EL (cell line): Measurements from ENCODE around the gene SDR42E1.
"Not testable (repeated sequence)": the region's sequence is repeated elsewhere in the genome, so short reads cannot be mapped to it uniquely, and the experiment has no call there.

Experiments used
- DNase-seq: peaks from one replicate; pipeline ENCODE4 v3.0.0-alpha.2; 2016

SDR42E1 gene

DNA sequence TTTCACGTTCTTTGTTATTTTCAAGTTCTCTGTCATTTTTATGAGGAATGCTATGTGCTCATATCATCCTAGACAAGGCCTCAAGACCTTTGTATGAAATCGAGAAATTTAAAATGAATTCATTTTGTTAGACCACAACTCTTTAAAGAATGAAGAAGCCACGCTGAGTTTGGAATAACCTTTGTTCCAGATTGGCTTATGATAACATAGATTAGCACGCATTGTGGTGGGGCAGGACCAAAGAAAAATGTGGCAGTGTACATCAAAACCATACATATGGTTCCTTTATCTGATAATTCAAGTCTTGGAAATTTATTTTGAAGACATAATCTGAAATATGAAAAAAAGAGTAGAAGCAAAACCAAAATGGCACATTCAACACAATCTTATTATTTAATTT lies 26.0 kb upstream of the SDR42E1 start:
- no peak for DNase-seq

DNA sequence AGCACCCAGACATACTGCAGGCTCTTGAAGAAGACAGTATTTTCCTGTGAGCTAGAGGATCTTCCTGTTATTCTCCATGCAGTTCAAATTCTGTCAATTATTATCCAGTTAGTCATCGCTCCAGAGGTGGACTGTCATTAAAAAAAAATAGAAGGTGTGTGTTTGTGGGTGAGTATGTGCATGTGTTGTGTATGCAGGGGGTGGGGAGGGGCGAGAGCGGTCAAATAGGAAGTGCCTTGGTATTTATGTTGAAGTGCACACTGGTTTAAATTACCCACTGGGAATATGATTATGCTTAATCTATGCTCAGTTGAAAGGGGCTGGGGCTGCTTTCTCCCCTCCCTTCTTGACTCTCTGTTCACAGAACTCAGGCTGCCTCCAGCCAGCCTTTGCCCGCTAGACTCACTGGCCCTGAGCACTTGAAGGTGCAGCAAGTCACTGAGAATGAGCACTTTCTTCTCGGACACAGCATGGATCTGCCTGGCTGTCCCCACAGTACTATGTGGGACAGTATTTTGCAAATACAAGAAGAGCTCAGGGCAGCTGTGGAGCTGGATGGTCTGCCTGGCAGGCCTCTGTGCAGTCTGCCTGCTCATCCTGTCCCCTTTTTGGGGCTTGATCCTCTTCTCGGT lies 23.8 kb upstream of the SDR42E1 start, which contains the start of gene HSD17B2:
Gene HSD17B2, plus strand, starts transcription at position 273 of the 632 bp plus-strand sequence. Its CDS starts 172 bp downstream, at position 445.
- DNase-seq: peak; percentile 19

DNA sequence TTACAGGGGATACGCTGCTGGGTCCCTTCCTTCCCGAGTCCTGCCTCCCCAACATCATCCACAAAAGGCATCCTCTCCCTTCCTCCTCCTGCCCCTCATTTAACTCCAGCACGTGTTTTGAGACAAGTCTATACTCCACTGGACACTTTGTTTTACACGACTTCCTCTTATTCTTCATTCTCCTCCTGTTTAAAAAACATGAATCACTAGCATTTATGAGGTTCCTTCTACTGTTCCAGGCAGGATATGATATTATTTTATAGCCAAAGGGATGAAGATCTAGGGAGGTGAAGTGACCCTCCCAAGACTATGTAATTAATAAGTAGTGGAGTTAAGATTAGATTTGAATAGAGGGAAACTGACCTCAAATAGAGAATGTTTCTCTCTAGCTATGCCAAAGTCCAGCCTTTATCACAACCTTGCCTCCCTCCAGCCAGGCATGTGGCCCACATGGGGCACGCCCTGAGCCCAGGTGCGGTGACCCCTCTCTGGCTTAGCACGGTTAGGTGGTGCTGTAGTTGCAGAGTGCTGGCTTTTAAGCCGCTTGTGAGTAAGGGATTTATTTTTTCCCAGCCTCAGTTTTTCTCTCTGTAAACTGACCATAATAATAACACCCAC lies 22.5 kb upstream of the SDR42E1 start:
- DNase-seq: no peak

DNA sequence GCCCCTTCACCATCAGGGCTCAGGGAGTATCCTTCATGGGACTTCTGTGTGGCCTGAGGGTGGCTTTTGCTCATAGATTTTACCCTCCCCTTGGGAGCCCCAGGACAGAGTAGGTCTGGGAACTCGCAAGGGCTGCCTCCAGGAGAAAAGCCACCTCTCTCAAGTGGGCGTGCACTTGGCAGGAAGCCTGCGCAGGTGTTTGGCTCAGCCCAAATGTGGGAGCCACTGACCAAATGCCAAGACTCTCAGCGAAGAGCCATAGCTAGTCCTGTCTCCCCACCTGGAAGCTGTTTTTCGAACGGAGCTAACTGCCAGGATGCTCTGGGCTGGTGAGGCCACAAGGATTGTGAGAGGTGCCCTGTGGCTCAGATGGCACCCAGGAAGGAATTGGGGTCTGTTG lies 21.7 kb upstream of the SDR42E1 start:
- no peak for DNase-seq

DNA sequence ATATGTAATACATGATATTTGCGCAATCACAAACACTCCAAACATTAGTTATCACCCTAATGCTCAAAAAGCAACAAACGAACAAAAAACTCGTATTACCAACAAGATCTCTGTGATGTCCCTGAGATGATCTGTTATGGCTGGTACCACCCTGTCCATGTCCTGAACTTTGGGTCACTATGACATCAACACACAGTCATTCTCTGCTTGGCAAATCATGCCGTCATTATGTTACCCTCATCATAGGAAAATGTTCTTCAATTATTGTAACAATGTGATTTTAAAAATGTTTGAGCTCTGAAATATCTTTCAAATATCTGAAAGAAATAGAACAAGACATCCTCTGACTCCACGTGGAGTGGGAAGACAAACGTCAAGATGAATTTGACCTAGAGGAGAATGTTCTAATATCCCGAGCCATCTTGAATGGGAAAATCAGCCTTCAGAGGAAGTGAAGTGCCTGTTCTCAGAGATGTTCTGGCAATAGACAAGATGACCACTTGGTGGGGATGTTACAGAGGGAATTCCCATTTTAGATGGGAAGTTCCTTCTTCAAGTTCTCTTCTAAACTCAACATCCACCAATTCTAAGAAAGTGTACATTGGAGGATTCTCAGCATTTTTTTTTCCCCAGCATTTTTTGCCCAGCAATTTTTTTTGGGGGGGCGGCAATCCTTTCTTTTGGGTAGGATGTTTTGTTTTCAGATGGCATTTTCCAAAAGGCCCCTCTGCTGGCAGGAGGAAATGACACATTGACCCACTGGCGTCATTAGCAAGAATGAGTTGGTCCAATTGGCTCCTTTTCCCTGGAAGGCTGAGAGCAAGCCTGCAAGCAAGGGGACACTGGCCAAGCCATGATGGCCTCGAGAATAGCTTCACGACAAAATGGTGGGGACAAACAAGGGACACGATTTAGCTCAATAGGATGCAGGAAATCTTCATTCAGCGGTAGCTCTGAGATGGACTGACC lies 20.1 kb upstream of the SDR42E1 start:
- peak; percentile 60 for DNase-seq

DNA sequence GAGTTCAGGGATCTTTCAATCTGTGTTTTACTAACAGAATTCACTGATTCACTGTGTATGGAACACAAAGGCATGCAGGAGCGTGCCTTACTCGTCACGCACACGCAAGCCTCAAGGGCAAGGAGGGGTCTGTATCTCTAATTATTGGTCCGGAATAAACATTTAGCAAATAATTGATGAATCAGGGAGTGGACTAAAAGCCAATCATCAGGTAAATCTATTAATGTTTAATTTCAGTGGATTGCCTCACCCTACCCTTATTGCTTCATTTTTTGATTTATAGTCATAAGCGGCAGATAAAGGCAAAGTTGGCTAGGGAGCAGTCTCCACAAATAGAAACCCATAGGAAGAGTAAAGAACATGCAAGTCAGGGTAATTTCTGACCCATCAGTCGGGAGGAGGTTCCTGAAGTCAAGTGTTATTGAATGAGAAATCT lies 16.4 kb upstream of the SDR42E1 start:
- no peak for DNase-seq

DNA sequence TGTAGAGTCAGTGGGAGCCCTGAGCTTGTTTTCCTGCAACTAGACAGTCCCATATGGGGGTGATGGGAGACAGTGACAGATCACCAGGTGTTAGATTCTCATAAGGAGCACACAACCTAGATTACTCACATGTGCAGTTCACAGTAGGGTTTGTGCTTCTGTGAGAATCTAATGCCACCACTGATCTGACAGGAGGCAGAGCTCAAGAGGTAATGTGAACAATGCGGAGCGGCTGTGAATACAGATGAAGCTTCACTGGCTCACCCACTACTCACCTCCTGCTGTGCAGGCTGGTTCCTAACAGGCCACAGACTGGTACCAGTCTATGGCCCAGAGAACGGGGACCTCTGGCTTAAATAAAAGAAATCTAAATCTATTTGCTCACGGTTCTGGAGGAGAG lies 13.6 kb upstream of the SDR42E1 start:
- DNase-seq: no peak

DNA sequence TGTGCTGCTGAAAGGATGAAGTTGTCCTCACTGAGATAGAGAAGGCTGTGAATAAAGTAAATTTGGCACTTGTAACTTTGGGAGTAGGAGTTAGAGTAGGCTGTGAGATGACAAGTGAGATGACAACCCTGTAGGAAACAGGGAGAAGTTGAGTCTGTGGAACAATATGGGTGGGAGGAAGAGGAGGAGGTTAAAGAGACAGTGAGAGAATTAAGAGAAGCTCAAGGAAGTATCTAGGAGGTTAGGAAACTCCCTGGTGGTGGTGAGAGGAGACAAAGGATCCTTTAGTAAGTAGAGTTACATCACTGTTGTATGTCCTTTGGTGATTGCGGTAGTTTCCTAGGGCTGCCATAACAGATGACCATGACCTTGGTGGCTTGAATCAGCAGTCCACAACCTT lies 13.0 kb upstream of the SDR42E1 start:
- DNase-seq: no peak

DNA sequence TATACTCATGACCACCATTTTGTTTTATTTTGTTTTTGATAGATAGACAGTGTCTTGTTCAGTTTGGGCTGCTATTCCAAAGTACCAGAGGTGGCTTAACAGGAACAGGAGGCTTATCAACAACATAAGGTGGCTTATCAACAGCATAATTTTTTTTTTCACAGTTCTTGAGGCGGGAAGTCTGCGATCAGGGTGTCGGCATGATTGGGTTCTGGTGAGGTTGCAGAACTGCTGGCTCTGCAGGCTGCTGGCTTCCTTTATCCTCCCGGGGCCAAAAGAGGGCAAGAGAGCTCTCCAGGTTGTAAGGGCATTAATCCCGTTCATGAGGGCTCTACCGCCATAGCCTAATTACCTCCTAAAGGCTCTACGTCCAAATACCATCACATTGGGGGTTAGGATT lies 11.9 kb upstream of the SDR42E1 start:
- DNase-seq: no peak

DNA sequence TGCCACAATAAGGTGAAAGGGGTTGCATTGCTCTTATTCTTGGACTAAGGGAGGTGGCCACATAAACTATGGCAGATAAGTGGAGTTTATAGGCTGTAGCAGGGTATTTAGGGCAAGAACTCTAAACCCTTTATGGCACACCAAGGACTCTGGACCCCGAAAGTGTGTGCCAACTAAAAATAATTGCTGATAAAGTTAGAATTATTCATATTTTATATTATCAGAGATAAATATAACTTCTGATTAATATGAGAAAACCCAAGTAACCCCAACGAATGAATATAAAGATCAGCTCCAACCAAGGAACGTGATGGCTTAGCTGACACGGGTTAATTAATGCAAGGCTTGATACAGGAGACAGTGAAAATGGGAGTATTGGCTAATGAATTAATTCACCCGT lies 8.8 kb upstream of the SDR42E1 start:
- DNase-seq: no peak

DNA sequence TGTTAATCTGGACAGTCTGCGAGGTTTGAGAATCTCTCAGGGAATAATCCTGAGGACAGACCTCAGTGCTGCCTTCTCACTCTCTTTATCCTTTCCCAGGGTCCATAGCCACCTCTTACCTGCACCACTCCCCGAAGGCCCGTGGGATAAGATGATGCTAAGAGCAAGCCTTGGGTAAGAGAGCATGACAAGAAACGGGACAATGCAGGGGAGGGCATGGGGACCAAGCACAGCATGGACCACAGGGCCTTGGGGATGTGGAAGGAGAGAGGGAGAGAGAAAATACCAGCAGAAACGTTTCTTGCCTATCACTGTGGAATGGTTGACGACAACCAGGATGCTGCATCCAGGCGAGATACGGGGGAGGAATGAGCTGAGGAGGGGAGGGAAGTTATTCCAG lies 8.3 kb upstream of the SDR42E1 start:
- DNase-seq: no peak

DNA sequence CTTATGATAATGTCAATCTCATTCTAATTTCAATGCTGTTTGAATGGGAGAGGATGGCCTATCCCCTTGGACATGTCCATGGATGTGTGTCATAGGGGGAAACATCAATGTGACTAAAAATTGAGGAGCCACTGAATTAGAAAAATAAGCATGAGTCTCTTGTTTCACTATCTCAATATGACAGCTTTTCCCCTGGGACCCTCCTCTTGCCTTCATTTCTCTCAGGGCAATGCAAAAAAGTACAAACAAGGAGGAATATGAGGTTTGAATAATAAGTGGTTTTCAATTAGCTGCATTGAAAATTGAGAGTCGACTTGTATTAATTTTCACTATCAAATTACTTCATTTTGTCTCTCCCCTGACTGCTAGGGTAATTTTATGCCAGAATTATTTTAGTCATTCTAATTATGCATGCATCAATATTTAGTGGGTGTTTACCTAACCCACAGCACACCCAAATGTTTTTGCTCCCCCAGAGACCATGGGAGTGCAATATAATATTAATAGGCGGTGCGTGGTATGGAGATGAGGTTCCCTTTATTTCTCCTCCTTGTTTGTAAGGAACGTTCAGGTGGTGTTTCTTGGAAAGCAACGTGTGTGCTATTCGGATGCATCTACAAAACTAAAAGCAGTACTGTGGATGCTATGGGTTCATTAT lies 6.8 kb upstream of the SDR42E1 start:
- DNase-seq: no peak

DNA sequence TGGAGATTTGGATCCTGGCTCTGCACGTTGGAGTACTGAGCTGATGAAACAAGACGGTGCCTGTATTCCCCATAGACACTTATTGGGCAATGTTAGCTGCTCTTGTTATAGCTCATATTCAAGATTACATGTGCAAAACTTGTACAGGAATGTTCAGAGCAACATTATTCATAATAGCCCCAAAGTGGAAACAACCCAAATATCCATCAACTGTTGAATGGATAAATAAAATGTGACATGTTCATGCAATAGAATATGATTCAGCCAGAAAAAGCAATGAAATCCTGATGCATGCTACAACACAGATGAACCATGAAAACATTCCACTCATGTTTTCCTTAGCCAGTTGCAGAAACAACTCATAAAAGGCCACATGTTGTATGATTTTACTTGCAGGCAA lies 5.7 kb upstream of the SDR42E1 start:
- DNase-seq: no peak

DNA sequence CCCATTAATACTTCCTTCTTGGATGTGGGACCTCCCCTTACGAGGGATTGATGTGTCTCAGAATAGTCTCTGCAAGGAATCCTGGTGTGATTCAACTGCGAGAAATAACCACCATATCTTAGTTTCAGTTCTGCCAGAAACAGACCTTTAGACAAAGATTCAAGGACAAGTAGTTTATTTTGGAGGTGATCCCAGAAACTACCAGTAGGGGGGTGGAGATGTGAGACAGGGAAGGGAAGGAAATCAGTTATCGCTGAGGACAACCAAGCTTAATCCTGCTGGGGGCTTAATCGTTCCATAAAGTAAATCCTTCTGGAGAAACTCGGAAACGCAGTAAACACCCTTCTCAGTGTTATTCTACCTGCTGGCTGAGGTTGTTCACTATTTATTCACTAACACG lies 5.0 kb upstream of the SDR42E1 start:
- DNase-seq: peak; percentile 9

DNA sequence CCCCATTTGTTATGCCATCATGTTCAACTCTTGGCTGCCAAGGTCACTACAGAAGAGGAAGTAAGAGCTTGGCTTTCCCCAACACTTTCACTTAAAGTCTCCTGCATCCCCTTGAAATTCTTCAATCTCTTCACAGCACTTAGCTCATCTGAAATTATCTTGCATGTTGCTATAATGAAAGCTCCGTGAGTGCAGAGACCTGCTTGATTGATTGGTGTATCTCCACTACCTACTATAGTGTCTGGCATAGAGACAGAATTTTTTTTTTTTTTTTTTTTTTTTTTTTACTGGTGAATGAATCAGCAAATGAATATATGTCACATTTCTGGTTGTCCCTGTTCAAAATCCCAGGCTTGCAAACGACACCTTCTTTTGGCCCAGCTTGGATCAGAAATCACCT lies 1.9 kb upstream of the SDR42E1 start:
- no peak for DNase-seq

DNA sequence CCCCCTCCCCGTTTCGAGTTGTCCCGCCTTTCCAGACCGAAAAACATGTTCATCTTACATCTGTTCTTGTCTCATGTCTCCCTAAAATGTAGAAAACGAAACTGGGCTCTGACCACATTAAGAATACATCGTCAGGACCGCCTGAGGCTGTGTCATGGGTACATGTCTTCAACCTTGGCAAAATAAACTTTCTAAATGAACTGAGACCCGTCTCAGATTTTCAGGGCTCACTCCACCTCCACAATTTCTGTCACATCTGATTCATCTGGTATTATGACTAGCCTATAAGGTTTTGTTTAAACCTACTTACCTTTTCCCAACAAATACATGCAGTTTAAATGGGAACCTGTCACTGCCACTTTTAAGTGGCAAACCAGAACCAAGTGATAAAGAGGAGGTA lies 621 bp downstream of the SDR42E1 start:
- no peak for DNase-seq

DNA sequence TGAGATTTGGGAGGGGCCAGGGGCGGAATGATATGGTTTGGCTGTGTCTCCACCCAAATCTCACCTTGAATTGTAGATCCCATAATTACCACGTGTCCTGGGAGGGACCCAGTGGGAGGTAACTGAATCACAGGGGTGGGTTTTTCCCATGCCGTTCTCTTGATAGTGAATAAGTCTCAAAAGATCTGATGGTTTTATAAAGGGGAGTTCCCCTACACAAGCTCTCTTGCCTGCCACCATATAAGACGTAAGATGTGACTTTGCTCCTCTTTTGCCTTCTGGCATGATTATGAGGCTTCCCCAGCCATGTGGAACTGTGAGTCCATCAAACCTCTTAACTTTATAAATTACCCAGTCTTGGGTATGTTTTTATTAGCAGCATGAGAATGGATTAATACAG lies 1.5 kb downstream of the SDR42E1 start:
- DNase-seq: not testable (repeated sequence)

DNA sequence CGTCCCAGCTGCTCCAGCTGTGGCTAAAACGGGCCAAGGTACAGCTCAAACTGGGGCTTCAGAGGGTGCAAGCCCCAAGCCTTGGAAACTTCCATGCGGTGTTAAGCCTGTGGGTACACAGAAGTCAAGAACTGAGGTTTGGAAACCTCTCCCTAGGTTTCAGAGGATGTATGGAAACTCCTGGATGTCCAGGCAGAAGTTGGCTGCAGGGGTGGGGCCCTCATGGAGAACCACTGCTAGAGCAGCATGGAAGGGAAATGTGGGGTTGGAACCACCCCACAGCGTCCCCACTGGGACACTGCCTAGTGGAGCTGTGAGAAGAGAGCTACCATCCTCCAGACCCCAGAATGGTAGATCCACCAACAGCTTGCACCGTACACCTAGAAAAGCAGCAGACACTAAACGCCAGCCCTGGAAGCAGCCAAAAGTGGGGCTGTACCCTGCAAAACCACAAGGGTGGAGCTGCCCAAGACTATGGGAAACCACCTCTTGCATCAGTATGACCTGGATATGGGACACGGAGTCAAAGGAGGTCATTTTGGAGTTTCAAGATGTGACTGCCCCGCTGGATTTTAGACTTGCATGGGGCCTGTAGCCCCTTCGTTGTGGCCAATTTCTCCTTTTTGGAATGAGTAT lies 2.2 kb downstream of the SDR42E1 start:
- DNase-seq: no peak

DNA sequence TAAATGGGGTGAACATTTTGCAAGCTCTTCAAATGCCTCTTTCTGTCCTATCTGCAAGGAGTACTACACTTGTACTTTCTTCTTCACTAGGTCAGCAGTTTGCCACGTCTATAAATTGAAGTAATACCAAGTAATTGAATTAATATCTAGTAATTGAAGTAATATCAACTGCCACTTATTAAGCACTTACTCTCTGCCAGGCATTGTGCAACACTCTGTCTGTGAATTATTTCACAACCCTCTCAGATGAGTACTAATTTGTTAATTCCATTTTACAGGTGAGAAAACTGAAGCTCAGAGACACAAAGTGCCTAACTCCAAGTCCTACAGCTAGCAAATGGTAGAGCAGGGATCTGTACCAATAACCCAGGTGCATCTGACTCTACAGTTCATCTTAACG lies 4.1 kb downstream of the SDR42E1 start:
- DNase-seq: no peak

DNA sequence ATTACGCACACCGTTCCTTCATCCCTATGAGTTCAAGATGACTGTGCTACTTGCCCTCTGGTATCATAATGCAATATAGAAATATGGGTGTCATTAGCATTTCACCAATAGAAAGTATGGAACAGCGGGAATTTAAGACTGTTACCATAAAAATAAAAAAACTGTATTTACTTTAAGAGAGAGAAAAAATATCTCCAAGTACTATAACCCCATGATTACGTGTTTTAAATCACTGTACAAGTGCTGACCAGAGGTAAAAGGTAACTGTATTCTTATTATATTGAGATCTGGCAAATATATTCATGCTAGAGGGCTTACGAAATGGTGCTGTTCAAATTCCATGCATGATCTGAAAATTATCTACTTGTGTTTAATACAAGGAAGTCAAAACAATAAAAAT lies 5.2 kb downstream of the SDR42E1 start:
- DNase-seq: no peak

DNA sequence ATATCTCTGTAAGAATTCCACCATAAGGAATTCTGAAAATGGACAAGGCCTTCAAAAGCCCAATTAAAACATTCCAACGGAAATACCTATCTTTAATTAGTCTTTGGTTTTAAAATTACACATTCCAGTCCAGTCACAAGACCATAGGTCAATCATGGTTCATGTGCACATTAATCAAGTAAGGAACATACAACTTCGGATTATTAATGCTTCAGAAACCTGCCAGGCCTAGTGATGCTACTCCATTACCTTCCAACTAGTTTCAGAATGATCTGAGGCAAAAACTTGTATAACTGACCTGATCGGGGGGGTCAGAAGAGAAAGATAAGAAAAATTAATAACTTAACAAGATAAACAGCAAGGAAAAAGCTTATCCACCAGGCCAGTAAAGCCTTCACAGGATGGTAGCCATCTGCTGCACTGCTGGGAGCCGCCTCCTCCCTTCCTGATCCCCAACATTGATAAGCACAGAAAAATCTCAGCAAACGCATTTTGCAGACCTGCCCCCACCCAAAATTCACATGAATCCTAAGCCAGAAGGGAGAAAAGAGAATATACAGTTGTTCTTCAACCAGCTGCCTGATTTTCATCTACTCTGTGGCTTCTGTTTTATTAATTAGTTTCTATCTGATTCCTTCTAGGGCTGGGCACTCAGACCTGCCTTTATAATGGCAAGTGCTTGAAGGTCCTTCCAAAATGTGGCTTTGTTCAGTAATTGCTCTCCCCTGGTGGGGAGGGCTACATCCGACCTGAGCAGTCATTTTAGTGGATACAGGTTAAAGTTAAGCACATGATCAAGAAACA lies 6.0 kb downstream of the SDR42E1 start:
- DNase-seq: no peak

DNA sequence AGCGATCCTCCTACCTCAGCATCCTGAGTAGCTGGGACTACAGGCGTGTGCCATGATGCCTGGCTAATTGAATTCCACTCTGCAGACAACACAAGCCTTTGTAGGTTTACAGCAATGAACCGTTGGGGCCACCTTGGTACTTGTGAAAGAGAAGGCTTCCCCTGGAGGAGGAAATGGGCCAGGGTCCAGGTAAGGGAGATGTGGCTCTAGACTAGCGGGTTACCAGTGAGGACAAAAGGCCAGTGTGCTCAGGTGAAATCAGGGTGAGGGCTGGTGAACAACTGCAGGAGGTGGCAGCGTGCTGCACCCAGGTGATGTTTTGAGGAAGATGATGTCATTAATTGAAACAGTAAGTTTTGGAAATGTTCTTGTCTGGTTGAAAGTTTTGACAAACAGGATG lies 6.7 kb downstream of the SDR42E1 start:
- no peak for DNase-seq
